ENCODE measurements around the gene HVCN1.

DNA sequence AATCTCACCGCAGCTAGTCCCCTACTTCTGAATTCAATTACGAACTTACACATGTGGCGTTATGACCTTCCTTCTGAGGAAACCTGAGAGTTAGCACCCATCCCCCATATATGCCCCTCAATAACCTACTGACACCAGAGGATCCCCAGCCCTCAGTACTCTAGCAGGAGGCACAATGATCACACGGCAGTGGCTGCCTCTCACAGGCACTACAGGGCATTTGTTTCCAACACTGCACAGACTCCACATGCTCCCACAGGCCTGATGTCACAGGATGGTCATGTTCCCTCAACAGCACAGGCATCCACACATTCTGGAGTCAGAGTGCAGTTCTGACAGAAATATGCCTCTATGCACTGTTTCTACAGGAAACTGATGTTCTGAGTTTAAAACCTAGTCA is 36.4 kb upstream of the HVCN1 start:
- no peak for TF ChIP-seq GABPA (IDR thresholded peaks at IDR 0.05; ENCODE audit: borderline replicate concordance, insufficient read depth, low read length)
- TF ChIP-seq JUND (IDR thresholded peaks at IDR 0.05; ENCODE audit: low read length): no peak
- no peak for TF ChIP-seq SIX5 (IDR thresholded peaks at IDR 0.05; ENCODE audit: low read depth, low read length)
- TF ChIP-seq TCF12 (IDR thresholded peaks at IDR 0.05; ENCODE audit: low read depth, low read length): no peak

All from H1 (cell line).